GM12878 (cell line): ENCODE data around the gene SHB. TPM values are rescaled to one million over a fixed set of nuclear protein-coding genes. Genes with fewer than 3 reads are reported as not detected.
A peak's percentile ranks its signal among the peaks of the same experiment; 100 is the strongest.

Experiments used
- ATAC-seq: fragments of 200-7000 bp; cut with Tn5 transposase; 3 replicates; pipeline ENCODE4 v1.9.1; 2020; ENCODE audit warnings: mild to moderate bottlenecking, moderate library complexity
- BruUV-seq: library from RNA; stranded (reverse); fragments of 400-500 nt; replicated peaks from 2 replicates; lab custom pipeline; 2021; lab: Mats Ljungman, UMichigan
- CTCF ChIA-PET: fragments of 300-600 bp; sonication (Branson Sonifier 250); formaldehyde crosslinking; extraction: SDS; loops from one replicate; lab custom pipeline; 2021; ENCODE audit warnings: inconsistent platforms; lab: Yijun Ruan, JAX
- POLR2A ChIA-PET: fragments of 350-600 bp; formaldehyde crosslinking; extraction: SDS; loops from one replicate; lab custom pipeline; 2021; ENCODE audit warnings: inconsistent platforms; lab: Charles Lee
- RAD21 ChIA-PET: fragments of 300-600 bp; sonication (Branson Sonifier 250); formaldehyde crosslinking; loops from one replicate; lab custom pipeline; 2023; ENCODE audit warnings: antibody characterized with exemption; ENCODE audit not compliant: unreplicated experiment; lab: Charles Lee
- SMC1A ChIA-PET: fragments of 300-600 bp; sonication (Branson Sonifier 250); formaldehyde crosslinking; loops from one replicate; lab custom pipeline; 2023; ENCODE audit not compliant: unreplicated experiment, uncharacterized antibody; lab: Charles Lee
- DNase-seq: peaks from one replicate; pipeline ENCODE4 v3.0.0-alpha.2; 2011; ENCODE audit warnings: low read depth, low spot score
- FAIRE-seq: peaks from 3 replicates; lab custom pipeline; 2011; peaks lifted over from hg19 to GRCh38; lab: Jason Lieb, UNC
- H2AFZ ChIP-seq: 2 replicates; pipeline ENCODE4 v1.6.0; 2011; ENCODE audit warnings: low read depth, low read length, control low read depth; ENCODE audit not compliant: control insufficient read depth
- H3K27ac ChIP-seq: 2 replicates; pipeline ENCODE4 v1.5.1; 2011; ENCODE audit warnings: control low read depth; ENCODE audit not compliant: control insufficient read depth, insufficient read depth
- H3K27me3 ChIP-seq, 2 experiments: replicated peaks in 1 of 2; 2 replicates each; pipeline versions ENCODE4 v1.6.0 to v1.6.1; 2011; ENCODE audit warnings: low read length in 1 of 2; ENCODE audit not compliant: control insufficient read depth in 2 of 2, insufficient read depth in 2 of 2
- H3K36me3 ChIP-seq, 2 experiments: 2 replicates each; pipeline ENCODE4 v1.5.1; 2011; ENCODE audit warnings: low read length in 1 of 2; ENCODE audit not compliant: control insufficient read depth in 2 of 2, insufficient read depth in 2 of 2
- H3K4me1 ChIP-seq: 2 replicates; pipeline ENCODE4 v1.6.1; 2011; ENCODE audit warnings: mild to moderate bottlenecking, low read length, moderate library complexity, mixed read lengths; ENCODE audit not compliant: control insufficient read depth, insufficient read depth
- H3K4me2 ChIP-seq: 2 replicates; pipeline ENCODE4 v1.6.0; 2011; ENCODE audit warnings: control low read depth; ENCODE audit not compliant: control insufficient read depth, insufficient read depth
- H3K4me3 ChIP-seq: fragments of 200-600 bp; sonication (generic); 2 replicates; pipeline ENCODE4 v1.5.1; 2016
- H3K79me2 ChIP-seq: 2 replicates; pipeline ENCODE4 v1.6.0; 2011; ENCODE audit warnings: low read length; ENCODE audit not compliant: control insufficient read depth, insufficient read depth
- H3K9ac ChIP-seq: 2 replicates; pipeline ENCODE4 v1.8.0; 2011; ENCODE audit warnings: low read length, control low read depth, mixed read lengths; ENCODE audit not compliant: control insufficient read depth, insufficient read depth
- H3K9me3 ChIP-seq: replicated peaks from 3 replicates; pipeline ENCODE4 v1.5.1; 2011; ENCODE audit warnings: mild to moderate bottlenecking, low read length; ENCODE audit not compliant: control insufficient read depth, insufficient read depth
- H4K20me1 ChIP-seq: 2 replicates; pipeline ENCODE4 v1.6.0; 2011; ENCODE audit not compliant: control insufficient read depth, insufficient read depth
- ESRRA ChIP-seq: IDR thresholded peaks from 2 replicates; pipeline ENCODE4 v1.6.1; 2012; ENCODE audit warnings: mild to moderate bottlenecking, low read length, improper control_type of control experiment
- FOXK2 ChIP-seq: fragments of 450-650 bp; IDR thresholded peaks from 2 replicates; pipeline ENCODE4 v1.6.1; 2017; ENCODE audit warnings: mild to moderate bottlenecking, moderate library complexity
- FOXM1 ChIP-seq: IDR thresholded peaks from 2 replicates; pipeline ENCODE4 v1.6.1; 2012; ENCODE audit warnings: low read depth, mild to moderate bottlenecking, inconsistent platforms, low read length, moderate library complexity
- IKZF2 ChIP-seq, 2 experiments: fragments of 450-650 bp; IDR thresholded peaks; 2 replicates each; pipeline ENCODE4 v1.6.1; 2017; ENCODE audit warnings: mild to moderate bottlenecking in 2 of 2, moderate library complexity in 2 of 2
- IRF4 ChIP-seq: IDR thresholded peaks from 2 replicates; pipeline ENCODE4 v1.6.1; 2011; ENCODE audit warnings: low read depth, low read length
- MEF2A ChIP-seq: IDR thresholded peaks from 2 replicates; pipeline ENCODE4 v1.6.1; 2011; ENCODE audit warnings: low read depth, mild to moderate bottlenecking, low read length, moderate library complexity; ENCODE audit not compliant: insufficient read depth
- MYC ChIP-seq: IDR thresholded peaks from 2 replicates; pipeline ENCODE4 v1.6.1; 2011; ENCODE audit warnings: mild to moderate bottlenecking, low read length, moderate library complexity, inconsistent platforms; ENCODE audit not compliant: insufficient read depth, insufficient replicate concordance, insufficient read length, severe bottlenecking
- NR2F1 ChIP-seq: fragments of 450-650 bp; conservative IDR thresholded peaks from 2 replicates; pipeline ENCODE4 v1.6.1; 2017; ENCODE audit warnings: mild to moderate bottlenecking
- RCOR1 ChIP-seq: conservative IDR thresholded peaks from 2 replicates; pipeline ENCODE4 v1.6.1; 2012; ENCODE audit warnings: low read depth, low read length, improper control_type of control experiment
- SUZ12 ChIP-seq: fragments of 200-600 bp; sonication (generic); IDR thresholded peaks from one replicate; pipeline ENCODE4 v1.6.1; 2018; ENCODE audit warnings: antibody characterized with exemption, mild to moderate bottlenecking; ENCODE audit not compliant: unreplicated experiment
- ZNF274 ChIP-seq: IDR thresholded peaks from one replicate; pipeline ENCODE4 v1.8.0; 2011; ENCODE audit not compliant: insufficient read length, insufficient read depth
- WGBS: methylation state at CpG from one replicate; pipeline ENCODE4 v1.1.6; 2016; ENCODE audit warnings: low lambda C conversion rate; ENCODE audit not compliant: insufficient replicate concordance, insufficient coverage; ENCODE audit errors: missing lambda C conversion rate; 5-methylcytosine and 5-hydroxymethylcytosine counted together
- in situ Hi-C: fragments of 300-500 bp; cut with MboI; formaldehyde crosslinking; loops from 9 replicates; pipeline ENCODE4 v1.14.3; 2018; ENCODE audit warnings: mixed read lengths
- intact Hi-C: fragments of 100-400 bp; cut with micrococcal nuclease; formaldehyde crosslinking; loops from one replicate; pipeline ENCODE4 v1.14.2; 2022; ENCODE audit not compliant: unreplicated experiment
- polyA plus RNA-seq, 11 experiments: library from polyadenylated mRNA; depleted of rRNA in 4 of 11; unstranded in 6 of 11; stranded (reverse) in 5 of 11; fragments of >200 nt; fragmentation: Nextera tagmentation in 4 of 11; fragmentation: Illumina TruSeq in 1 of 11; extraction: Ambion mirVana in 4 of 11; extraction: Trizol in 1 of 11; gene quantifications; 1 replicate in 1 of 11; 2 replicates in 10 of 11; pipeline versions ENCODE4 v1.2.1 to v1.2.3, GENCODE V29; 2011 to 2016; ENCODE audit warnings: inconsistent platforms in 2 of 11, missing spikeins in 2 of 11, low read depth in 1 of 11
- total RNA-seq, 4 experiments: library from RNA; depleted of rRNA in 3 of 4; stranded (reverse); fragments of >200 nt in 3 of 4; fragmentation: Illumina TruSeq in 1 of 4; extraction: Trizol in 1 of 4; gene quantifications; 2 replicates each; pipeline versions ENCODE4 v1.2.1 to v1.2.3, GENCODE V29; 2013 to 2021
- TF ChIP-seq, protein P1 (sequence below): IDR thresholded peaks from 2 replicates; pipeline ENCODE4 v1.6.1; 2012; ENCODE audit warnings: improper control_type of control experiment, low read depth, low read length; ENCODE audit not compliant: insufficient replicate concordance
- TF ChIP-seq, protein P2 (sequence below): fragments of 450-650 bp; formaldehyde crosslinking; IDR thresholded peaks from 2 replicates; pipeline ENCODE4 v1.5.0; 2022; ENCODE audit warnings: mild to moderate bottlenecking, missing genetic modification characterization

Gene SHB
- total and polyA plus RNA-seq, 10 of the 15 experiments (the other 5 are each of a cell fraction or from before 2014, with no cell fraction given), result 0.29 to 6.2 (median 1.3) TPM

DNA sequence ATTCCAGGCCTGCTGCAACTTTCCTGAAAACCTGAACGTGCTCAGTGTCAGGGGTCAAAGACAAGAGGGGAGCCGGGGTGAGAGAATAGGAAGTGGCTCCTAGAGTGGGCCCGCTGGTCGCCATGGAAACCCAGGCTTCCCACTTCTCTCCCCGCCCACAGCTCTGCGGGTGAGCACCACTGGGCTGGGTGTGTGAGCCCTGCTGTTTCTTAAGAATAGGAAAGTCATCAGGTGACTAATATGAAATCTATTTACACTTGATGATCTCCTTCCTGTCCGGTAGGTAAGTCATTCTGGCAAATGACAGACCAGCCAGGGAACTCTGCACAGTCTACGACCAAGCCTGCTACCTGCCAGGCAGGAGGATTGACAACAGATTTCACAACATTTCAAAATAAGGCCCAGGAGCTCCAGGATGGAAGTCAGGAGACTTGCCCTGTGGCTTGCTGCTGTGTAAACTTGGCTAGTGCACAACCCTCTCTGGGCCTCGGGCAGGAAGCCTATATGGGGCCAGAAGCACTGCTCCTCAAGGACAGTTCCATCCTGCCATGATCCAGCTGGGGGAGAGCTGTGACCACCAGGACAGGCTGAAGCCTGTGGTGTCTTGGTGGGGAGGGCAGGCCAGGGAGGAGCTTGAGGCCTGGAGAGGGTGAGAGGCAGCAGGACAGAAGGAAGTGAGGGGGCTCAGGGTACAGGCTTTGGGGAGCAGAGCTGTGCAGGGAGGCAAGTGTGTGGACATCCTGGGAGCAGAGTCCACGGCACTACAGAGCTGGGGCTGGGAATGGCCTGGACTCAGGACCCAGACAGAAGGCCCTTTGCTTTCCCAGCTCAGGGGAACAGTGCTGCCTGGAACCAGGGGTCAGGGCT is 60.6 kb downstream of the SHB start (continued):
- TF ChIP-seq, protein P1, sequence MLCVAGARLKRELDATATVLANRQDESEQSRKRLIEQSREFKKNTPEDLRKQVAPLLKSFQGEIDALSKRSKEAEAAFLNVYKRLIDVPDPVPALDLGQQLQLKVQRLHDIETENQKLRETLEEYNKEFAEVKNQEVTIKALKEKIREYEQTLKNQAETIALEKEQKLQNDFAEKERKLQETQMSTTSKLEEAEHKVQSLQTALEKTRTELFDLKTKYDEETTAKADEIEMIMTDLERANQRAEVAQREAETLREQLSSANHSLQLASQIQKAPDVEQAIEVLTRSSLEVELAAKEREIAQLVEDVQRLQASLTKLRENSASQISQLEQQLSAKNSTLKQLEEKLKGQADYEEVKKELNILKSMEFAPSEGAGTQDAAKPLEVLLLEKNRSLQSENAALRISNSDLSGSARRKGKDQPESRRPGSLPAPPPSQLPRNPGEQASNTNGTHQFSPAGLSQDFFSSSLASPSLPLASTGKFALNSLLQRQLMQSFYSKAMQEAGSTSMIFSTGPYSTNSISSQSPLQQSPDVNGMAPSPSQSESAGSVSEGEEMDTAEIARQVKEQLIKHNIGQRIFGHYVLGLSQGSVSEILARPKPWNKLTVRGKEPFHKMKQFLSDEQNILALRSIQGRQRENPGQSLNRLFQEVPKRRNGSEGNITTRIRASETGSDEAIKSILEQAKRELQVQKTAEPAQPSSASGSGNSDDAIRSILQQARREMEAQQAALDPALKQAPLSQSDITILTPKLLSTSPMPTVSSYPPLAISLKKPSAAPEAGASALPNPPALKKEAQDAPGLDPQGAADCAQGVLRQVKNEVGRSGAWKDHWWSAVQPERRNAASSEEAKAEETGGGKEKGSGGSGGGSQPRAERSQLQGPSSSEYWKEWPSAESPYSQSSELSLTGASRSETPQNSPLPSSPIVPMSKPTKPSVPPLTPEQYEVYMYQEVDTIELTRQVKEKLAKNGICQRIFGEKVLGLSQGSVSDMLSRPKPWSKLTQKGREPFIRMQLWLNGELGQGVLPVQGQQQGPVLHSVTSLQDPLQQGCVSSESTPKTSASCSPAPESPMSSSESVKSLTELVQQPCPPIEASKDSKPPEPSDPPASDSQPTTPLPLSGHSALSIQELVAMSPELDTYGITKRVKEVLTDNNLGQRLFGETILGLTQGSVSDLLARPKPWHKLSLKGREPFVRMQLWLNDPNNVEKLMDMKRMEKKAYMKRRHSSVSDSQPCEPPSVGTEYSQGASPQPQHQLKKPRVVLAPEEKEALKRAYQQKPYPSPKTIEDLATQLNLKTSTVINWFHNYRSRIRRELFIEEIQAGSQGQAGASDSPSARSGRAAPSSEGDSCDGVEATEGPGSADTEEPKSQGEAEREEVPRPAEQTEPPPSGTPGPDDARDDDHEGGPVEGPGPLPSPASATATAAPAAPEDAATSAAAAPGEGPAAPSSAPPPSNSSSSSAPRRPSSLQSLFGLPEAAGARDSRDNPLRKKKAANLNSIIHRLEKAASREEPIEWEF, result peak; percentile 11
- TF ChIP-seq MYC, result no peak

DNA sequence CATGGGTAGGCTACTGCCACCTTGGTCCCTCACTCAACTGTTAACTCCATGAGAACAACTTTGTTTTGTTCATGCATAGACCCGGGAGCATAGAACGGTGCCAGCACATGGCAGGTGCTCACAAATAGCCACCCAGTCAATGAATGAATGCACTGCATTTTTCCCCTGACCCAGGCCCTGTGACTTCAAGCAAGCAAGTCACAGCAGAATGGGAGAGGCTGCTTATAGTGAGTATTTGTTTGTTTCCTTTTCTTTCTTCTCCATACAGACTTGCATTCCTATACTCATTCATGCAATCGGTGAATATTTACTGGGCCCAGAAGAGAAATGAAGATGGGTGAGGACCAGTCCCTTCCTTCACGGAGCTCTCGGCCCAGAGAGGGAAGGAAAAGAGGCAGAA is 62.0 kb downstream of the SHB start:
- in situ Hi-C loops, result loop anchor here (25.0 kb wide), 1 partner anchor 520 kb away; the partner anchor contains the start of gene POLR1E
- Histone ChIP-seq H3K9me3 (no peaks in the 10 kb centered on the region), H2AFZ (no peak overlapping the region), H4K20me1 (no peaks in the 10 kb centered on the region), H3K36me3 (no peaks in the 10 kb centered on the region), H3K4me3 (no peak overlapping the region), H3K27ac (no peak overlapping the region), H3K9ac (no peak overlapping the region), H3K4me1 (peaks cover 17% of the 10 kb centered on the region), H3K4me2 (no peak overlapping the region), H3K79me2 (no peaks in the 10 kb centered on the region), H3K27me3 (no peaks in the 10 kb centered on the region)
- ChIA-PET RAD21 (interaction anchor here (0.5 to 2.0 kb wide), 3 partner anchors 8 to 154 kb away, joined by 3 to 15 read pairs (median 6); no protein-coding TSS in a partner anchor), SMC1A (interaction anchor here (0.6 to 3.6 kb wide), 3 partner anchors 8 to 56 kb away, joined by 3 to 23 read pairs (median 12); no protein-coding TSS in a partner anchor), CTCF (no interaction called here), POLR2A (no interaction called here)
- intact Hi-C loops, result no loop called here
- no peak for FAIRE-seq
- ATAC-seq, result no peak
- no peak for DNase-seq
- WGBS, result 100% methylated on average over 5 of the region's 5 CpGs
- no TSS peak for BruUV-seq
- TF ChIP-seq, protein P2, sequence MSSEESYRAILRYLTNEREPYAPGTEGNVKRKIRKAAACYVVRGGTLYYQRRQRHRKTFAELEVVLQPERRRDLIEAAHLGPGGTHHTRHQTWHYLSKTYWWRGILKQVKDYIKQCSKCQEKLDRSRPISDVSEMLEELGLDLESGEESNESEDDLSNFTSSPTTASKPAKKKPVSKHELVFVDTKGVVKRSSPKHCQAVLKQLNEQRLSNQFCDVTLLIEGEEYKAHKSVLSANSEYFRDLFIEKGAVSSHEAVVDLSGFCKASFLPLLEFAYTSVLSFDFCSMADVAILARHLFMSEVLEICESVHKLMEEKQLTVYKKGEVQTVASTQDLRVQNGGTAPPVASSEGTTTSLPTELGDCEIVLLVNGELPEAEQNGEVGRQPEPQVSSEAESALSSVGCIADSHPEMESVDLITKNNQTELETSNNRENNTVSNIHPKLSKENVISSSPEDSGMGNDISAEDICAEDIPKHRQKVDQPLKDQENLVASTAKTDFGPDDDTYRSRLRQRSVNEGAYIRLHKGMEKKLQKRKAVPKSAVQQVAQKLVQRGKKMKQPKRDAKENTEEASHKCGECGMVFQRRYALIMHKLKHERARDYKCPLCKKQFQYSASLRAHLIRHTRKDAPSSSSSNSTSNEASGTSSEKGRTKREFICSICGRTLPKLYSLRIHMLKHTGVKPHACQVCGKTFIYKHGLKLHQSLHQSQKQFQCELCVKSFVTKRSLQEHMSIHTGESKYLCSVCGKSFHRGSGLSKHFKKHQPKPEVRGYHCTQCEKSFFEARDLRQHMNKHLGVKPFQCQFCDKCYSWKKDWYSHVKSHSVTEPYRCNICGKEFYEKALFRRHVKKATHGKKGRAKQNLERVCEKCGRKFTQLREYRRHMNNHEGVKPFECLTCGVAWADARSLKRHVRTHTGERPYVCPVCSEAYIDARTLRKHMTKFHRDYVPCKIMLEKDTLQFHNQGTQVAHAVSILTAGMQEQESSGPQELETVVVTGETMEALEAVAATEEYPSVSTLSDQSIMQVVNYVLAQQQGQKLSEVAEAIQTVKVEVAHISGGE, result no peak
- TF ChIP-seq IKZF2 (IDR thresholded peaks at IDR 0.05) (no peak), SUZ12 (no peak), FOXK2 (no peak), RCOR1 (no peak), FOXM1 (no peak), MEF2A (no peak), ESRRA (no peak), NR2F1 (no peak), ZNF274 (no peak), IRF4 (no peak)
